GM19035 (cell line): ENCODE data around the gene NSF.

Experiments
- ATAC-seq: cut with Tn5 transposase; IDR thresholded peaks from one replicate; pipeline ENCODE4 v1.9.1; 2021; ENCODE audit not compliant: unreplicated experiment

Gene NSF

DNA sequence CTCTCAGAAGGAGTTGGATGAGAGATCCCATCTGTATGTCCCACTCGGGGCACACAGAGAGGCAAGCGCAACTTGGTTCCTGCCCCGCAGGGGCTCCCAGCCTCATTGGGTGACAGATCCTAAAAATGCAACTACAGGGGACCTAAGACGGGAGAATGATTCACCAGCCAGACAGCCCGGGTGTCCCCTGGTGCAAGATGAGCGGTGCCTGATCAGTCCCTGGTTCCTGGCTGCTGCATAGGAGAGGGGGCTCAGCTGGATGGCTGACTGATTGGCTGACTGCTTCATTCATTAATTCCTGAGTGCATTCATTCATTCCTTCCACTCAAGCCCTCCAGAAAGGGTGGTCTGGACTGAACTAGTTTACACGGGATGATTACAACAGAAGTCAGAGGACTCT lies 206.1 kb downstream of the NSF start:
- no peak for ATAC-seq

DNA sequence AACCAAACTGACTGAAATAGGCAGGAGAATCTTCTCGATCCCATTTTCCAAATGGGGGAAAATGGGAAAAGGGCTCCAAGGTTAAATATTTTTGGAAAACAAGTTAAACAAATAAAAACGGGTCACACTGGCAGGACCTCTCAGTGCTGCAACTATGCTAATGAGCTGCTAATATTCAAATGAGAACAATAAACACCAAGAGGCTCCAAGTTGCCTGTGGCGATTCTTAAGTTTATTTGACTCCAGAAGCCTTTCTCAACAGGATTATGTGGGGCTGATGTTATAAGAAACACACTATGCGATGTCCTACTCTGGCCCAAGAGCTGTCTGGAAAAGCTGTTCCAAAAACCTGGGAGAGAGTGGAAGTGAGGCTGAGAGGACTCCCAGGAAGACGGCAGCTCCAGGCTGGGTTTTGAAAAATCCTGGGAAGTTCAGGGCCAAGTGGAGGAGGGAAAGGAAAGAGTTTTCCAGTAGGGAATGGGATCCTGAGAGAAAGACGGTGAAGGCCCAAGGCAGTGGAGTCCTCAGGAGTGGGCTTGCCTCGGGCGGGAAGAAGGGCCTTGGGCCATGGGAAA lies 206.6 kb downstream of the NSF start:
- ATAC-seq, result no peak

DNA sequence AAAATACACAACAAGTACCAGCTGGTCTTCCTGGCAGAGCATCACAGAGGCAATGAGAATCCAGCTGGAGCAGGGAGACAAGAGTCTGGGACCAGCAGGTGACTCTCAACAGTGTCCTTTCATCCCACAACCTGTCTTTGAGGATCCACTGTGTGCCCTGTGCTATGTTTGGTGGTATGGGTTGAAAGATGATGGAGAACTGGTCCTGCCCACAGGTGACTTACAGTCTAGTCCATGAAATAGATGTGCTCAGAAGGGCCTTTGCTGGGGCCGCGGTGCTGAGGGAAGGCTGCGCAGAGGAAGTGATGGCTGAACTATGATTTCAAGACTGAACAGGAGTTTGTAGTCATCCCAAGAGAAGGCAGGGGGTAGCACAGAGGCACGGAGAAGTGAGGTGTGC lies 210.1 kb downstream of the NSF start:
- ATAC-seq, result no peak

DNA sequence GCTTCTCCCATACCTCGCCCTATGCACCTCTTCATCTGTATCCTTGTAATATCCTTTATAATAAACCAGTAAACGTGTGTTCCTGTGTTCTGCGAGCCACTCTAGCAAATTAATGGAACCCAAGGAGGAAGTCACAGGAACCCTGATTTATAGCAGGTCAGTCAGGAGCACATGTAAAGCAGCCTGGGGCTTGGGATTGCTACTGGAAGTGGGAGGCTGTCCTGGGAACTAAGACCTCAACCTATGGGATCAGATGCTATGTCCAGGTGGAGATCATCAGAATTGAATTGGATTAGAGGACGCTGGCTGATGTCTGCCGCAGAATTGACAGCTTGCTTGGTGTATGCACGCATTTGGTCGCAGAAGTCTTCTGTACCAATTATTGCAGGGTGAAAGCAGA lies 212.3 kb downstream of the NSF start:
- no peak for ATAC-seq

DNA sequence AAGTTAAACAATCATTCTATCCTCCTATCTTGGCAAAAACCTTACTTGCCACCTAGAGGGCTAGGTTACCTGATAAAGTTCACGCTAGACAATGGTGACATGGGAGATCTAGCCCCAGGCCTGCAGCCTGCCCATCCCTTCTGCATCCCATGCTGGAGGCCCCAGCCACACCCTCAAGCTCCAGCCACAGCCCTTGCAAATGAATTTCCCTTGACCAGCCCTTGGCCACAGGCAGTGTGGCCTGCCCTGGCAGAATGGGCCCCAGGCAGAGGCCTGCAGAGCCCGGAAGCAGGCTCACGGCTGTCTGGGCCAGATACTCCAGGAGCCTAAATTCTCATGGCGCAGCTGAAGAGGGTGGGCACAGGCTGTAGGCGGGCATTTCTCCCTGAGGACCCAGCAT lies 213.1 kb downstream of the NSF start:
- ATAC-seq, result no peak

DNA sequence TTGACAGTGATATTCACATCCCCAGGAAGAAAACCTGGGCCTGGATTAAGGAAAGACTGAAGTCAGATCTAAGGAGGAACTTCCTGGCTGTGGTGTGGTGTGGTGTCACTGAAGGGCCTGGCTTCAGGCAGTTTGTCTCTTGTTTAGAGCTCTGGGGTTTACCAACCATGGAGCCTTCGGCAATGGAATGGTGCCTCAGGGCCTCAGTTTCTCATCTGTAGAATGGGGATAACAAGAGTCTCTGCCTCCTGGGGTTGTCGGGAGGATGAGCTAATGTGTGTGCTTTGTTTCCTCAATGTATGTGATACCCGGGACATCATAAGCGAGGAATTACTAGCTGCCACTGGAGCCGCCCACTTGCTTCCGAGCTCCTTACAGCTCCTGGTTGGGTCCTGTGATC lies 215.3 kb downstream of the NSF start:
- ATAC-seq, result no peak
